CD4-positive, alpha-beta T cell treated with Interleukin-17A for 1 hour (primary cell): ENCODE measurements around the gene SEMA3F.

Experiments
- DNase-seq: peaks from one replicate; pipeline ENCODE4 v3.0.0-alpha.2; 2020

SEMA3F gene

GRCh38 chr3:50156549-50157493, 1.7 kb downstream of the SEMA3F start:
- DNase-seq = no peak

GRCh38 chr3:50157827-50158529, 2.9 kb downstream of the SEMA3F start:
- DNase-seq = no peak

GRCh38 chr3:50158530-50159146, 3.5 kb downstream of the SEMA3F start:
- no peak for DNase-seq

- DNase-seq = no peak
These were observed 5.4 kb downstream of the SEMA3F start for GRCh38 chr3:50160561-50160983.

- DNase-seq = no peak
These were observed 6.2 kb downstream of the SEMA3F start for GRCh38 chr3:50161320-50161719.

- DNase-seq = no peak
These were observed 7.1 kb downstream of the SEMA3F start for GRCh38 chr3:50162034-50162883.

GRCh38 chr3:50163572-50164455, 8.7 kb downstream of the SEMA3F start:
- no peak for DNase-seq

- no peak for DNase-seq
These were observed 9.4 kb downstream of the SEMA3F start for GRCh38 chr3:50164481-50164880.

- DNase-seq = no peak
These were observed 10.1 kb downstream of the SEMA3F start for GRCh38 chr3:50164984-50165909.

GRCh38 chr3:50165910-50166538, 10.9 kb downstream of the SEMA3F start:
- DNase-seq = no peak

GRCh38 chr3:50166620-50167019, 11.5 kb downstream of the SEMA3F start:
- DNase-seq = no peak

- no peak for DNase-seq
These were observed 12.1 kb downstream of the SEMA3F start for GRCh38 chr3:50167069-50167840.

- DNase-seq = no peak
These were observed 12.7 kb downstream of the SEMA3F start for GRCh38 chr3:50167841-50168209.

GRCh38 chr3:50168388-50168787, 13.3 kb downstream of the SEMA3F start:
- DNase-seq = no peak

- no peak for DNase-seq
These were observed 13.7 kb downstream of the SEMA3F start for GRCh38 chr3:50168791-50169190.

GRCh38 chr3:50169232-50169832, 14.2 kb downstream of the SEMA3F start:
- DNase-seq = no peak

- DNase-seq = no peak
These were observed 14.7 kb downstream of the SEMA3F start for GRCh38 chr3:50169858-50170257.

- no peak for DNase-seq
These were observed 15.6 kb downstream of the SEMA3F start for GRCh38 chr3:50170689-50171088.
